A549 (cell line): ENCODE measurements around the gene HAUS8. TPM values are rescaled to one million over a fixed set of nuclear protein-coding genes. Genes with fewer than 3 reads are reported as not detected.

ENCODE experiments used
- ATAC-seq, 2 experiments: fragments of 200-7000 bp in 1 of 2; fragments of >200 bp in 1 of 2; cut with Nextera tagmentation in 1 of 2; cut with Tn5 transposase in 1 of 2; 3 replicates each; pipeline versions ENCODE4 v1.8.0 to v1.9.1; 2018 to 2020; ENCODE audit warnings: mild to moderate bottlenecking in 1 of 2, moderate library complexity in 1 of 2
- CTCF ChIA-PET: fragments of 300-600 bp; sonication (Branson Sonifier 250); formaldehyde crosslinking; extraction: SDS; loops from one replicate; lab custom pipeline; 2021; ENCODE audit warnings: antibody characterized with exemption, inconsistent platforms; lab: Yijun Ruan, JAX
- POLR2A ChIA-PET: fragments of 350-600 bp; formaldehyde crosslinking; extraction: SDS; loops from one replicate; lab custom pipeline; 2021; ENCODE audit warnings: antibody characterized with exemption, inconsistent platforms; lab: Yijun Ruan, JAX
- DNase-seq, 2 experiments: peaks; one replicate each; pipeline versions ENCODE4 v3.0.0 to v3.0.0-alpha.2; 2011 to 2016; ENCODE audit warnings: low read depth in 1 of 2, low spot score in 1 of 2
- FAIRE-seq: peaks from 2 replicates; lab custom pipeline; 2011; peaks lifted over from hg19 to GRCh38; lab: Jason Lieb, UNC
- H3K27ac ChIP-seq, 2 experiments: fragments of >200 bp; sonication (Bioruptor Twin); formaldehyde crosslinking; 3 replicates each; pipeline ENCODE4 v1.5.1; 2016 to 2017
- H3K4me1 ChIP-seq: fragments of >200 bp; sonication (Bioruptor Twin); formaldehyde crosslinking; 3 replicates; pipeline ENCODE4 v1.6.1; 2016
- H3K4me2 ChIP-seq: fragments of >200 bp; sonication (Bioruptor Twin); formaldehyde crosslinking; 3 replicates; pipeline ENCODE4 v1.6.1; 2016
- H3K4me3 ChIP-seq: fragments of >200 bp; sonication (Bioruptor Twin); formaldehyde crosslinking; 3 replicates; pipeline ENCODE4 v1.5.1; 2016
- H3K9me3 ChIP-seq: fragments of >200 bp; sonication (Bioruptor Twin); formaldehyde crosslinking; 3 replicates; pipeline ENCODE4 v1.6.1; 2016
- BCL3 ChIP-seq: fragments of >200 bp; sonication (Bioruptor Twin); formaldehyde crosslinking; IDR thresholded peaks from 3 replicates; pipeline ENCODE4 v1.6.1; 2016
- CEBPB ChIP-seq, 2 experiments: fragments of >200 bp in 1 of 2; sonication (Bioruptor Twin) in 1 of 2; formaldehyde crosslinking in 1 of 2; IDR thresholded peaks; 2 replicates each; pipeline ENCODE4 v1.6.1; 2012 to 2016
- CTCF ChIP-seq: fragments of >200 bp; sonication (Bioruptor Twin); formaldehyde crosslinking; IDR thresholded peaks from 3 replicates; pipeline ENCODE4 v1.5.1; 2016
- EP300 ChIP-seq, 2 experiments: fragments of >200 bp; sonication (Bioruptor Twin); formaldehyde crosslinking; IDR thresholded peaks; 2 replicates in 1 of 2; 3 replicates in 1 of 2; pipeline ENCODE4 v1.6.1; 2016 to 2017
- ESRRA ChIP-seq: fragments of 150-350 bp; IDR thresholded peaks from 2 replicates; pipeline ENCODE4 v1.6.1; 2014; ENCODE audit warnings: mild to moderate bottlenecking, low read length, borderline replicate concordance
- GATA3 ChIP-seq: IDR thresholded peaks from 2 replicates; pipeline ENCODE4 v1.6.1; 2012; ENCODE audit warnings: borderline replicate concordance
- HDAC2 ChIP-seq: fragments of 200-600 bp; sonication (generic); IDR thresholded peaks from 2 replicates; pipeline ENCODE4 v1.6.1; 2016
- HES2 ChIP-seq: fragments of >200 bp; sonication (Bioruptor Twin); formaldehyde crosslinking; IDR thresholded peaks from 2 replicates; pipeline ENCODE4 v1.6.1; 2016
- JUN ChIP-seq, 2 experiments: fragments of >200 bp; sonication (Bioruptor Twin); formaldehyde crosslinking; IDR thresholded peaks; 2 replicates in 1 of 2; 3 replicates in 1 of 2; pipeline ENCODE4 v1.6.1; 2016 to 2017
- JUNB ChIP-seq: fragments of >200 bp; sonication (Bioruptor Twin); formaldehyde crosslinking; IDR thresholded peaks from 2 replicates; pipeline ENCODE4 v1.6.1; 2016
- KDM5A ChIP-seq: fragments of 200-600 bp; sonication (generic); IDR thresholded peaks from 2 replicates; pipeline ENCODE4 v1.6.1; 2016; ENCODE audit warnings: antibody characterized with exemption, mild to moderate bottlenecking
- MAFK ChIP-seq: fragments of 450-650 bp; IDR thresholded peaks from 2 replicates; pipeline ENCODE4 v1.6.1; 2014; ENCODE audit not compliant: partially characterized antibody
- POLR2AphosphoS2 ChIP-seq: conservative IDR thresholded peaks from 2 replicates; pipeline ENCODE4 v1.6.1; 2012; ENCODE audit warnings: low read length, improper control_type of control experiment, inconsistent platforms
- REST ChIP-seq: fragments of 200-600 bp; sonication (generic); IDR thresholded peaks from 2 replicates; pipeline ENCODE4 v1.6.1; 2016; ENCODE audit warnings: antibody characterized with exemption, mild to moderate bottlenecking, moderate library complexity
- TFCP2L1 ChIP-seq: fragments of 250-450 bp; sonication (Bioruptor Pico); IDR thresholded peaks from 2 replicates; pipeline ENCODE4 v1.5.0; 2021; ENCODE audit warnings: mild to moderate bottlenecking
- ZFP36 ChIP-seq: fragments of 450-650 bp; IDR thresholded peaks from 2 replicates; pipeline ENCODE4 v1.6.1; 2014; ENCODE audit warnings: borderline replicate concordance; ENCODE audit not compliant: partially characterized antibody
- WGBS: methylation state at CpG from one replicate; pipeline ENCODE4 v1.1.6; 2017; ENCODE audit errors: missing lambda C conversion rate; 5-methylcytosine and 5-hydroxymethylcytosine counted together
- polyA plus RNA-seq, 4 experiments: library from polyadenylated mRNA; depleted of rRNA in 3 of 4; stranded (reverse); fragments of >200 nt; fragmentation: RNase III in 1 of 4; extraction: RNeasy Plus Mini Kit Qiagen cat#74134 plus additional on column Dnase treatment in 1 of 4; gene quantifications; 2 replicates in 3 of 4; 3 replicates in 1 of 4; pipeline ENCODE4 v1.2.3, GENCODE V29; 2011 to 2017

Gene HAUS8
- polyA plus RNA-seq, 2 of the 4 experiments (the other 2 are of a cell fraction), result 15.1 to 16.2 TPM

- no peak overlapping the region for H3K4me2 ChIP-seq
- no peak overlapping the region for H3K4me3 ChIP-seq
- no peak for ATAC-seq
- FAIRE-seq, result no peak
- ChIA-PET CTCF (no interaction called here), POLR2A (no interaction called here)
- no peaks in the 10 kb centered on the region for H3K4me1 ChIP-seq
- H3K27ac ChIP-seq, result no peak overlapping the region
- 52% methylated on average over 3 of the region's 3 CpGs for WGBS
- no peaks in the 10 kb centered on the region for H3K9me3 ChIP-seq
- DNase-seq, result no peak
- no peak for TF ChIP-seq ESRRA
- TF ChIP-seq BCL3, result no peak
- TF ChIP-seq ZFP36, result peak; percentile 54
- no peak for TF ChIP-seq JUN (IDR thresholded peaks at IDR 0.05)
These were observed 68.7 kb downstream of the HAUS8 start for GRCh38 chr19:17006579-17006978.

GRCh38 chr19:17005000-17005399 lies 70.3 kb downstream of the HAUS8 start:
- no peak for TF ChIP-seq CTCF
- no peak for TF ChIP-seq EP300 (IDR thresholded peaks at IDR 0.05)
- no peak overlapping the region for H3K27ac ChIP-seq
- FAIRE-seq (no peak), DNase-seq (no peak), ATAC-seq (peak; percentile 15 to 48; a peak in 2 of 6 replicates)
- CTCF ChIA-PET, result no interaction called here
- no peaks in the 10 kb centered on the region for H3K9me3 ChIP-seq
- POLR2A ChIA-PET, result no interaction called here
- no peak overlapping the region for H3K4me3 ChIP-seq
- no peaks in the 10 kb centered on the region for H3K4me1 ChIP-seq
- no peak overlapping the region for H3K4me2 ChIP-seq
- 0% methylated on average over 1 of the region's 3 CpGs for WGBS

- ChIA-PET CTCF (no interaction called here), POLR2A (no interaction called here)
- ATAC-seq (no peak), DNase-seq (no peak), FAIRE-seq (no peak)
- Histone ChIP-seq H3K4me1 (no peaks in the 10 kb centered on the region), H3K9me3 (no peaks in the 10 kb centered on the region), H3K4me2 (no peak overlapping the region), H3K4me3 (no peak overlapping the region), H3K27ac (no peak overlapping the region)
- WGBS, result 58% methylated on average over 15 of the region's 15 CpGs
- no peak for TF ChIP-seq GATA3
- no peak for TF ChIP-seq JUNB
- TF ChIP-seq MAFK, result no peak
- TF ChIP-seq TFCP2L1 (CRISPR knock-in tag), result no peak
- no peak for TF ChIP-seq HDAC2
- no peak for TF ChIP-seq ESRRA
- no peak for TF ChIP-seq KDM5A
- no peak for TF ChIP-seq CTCF
- TF ChIP-seq REST, result no peak
- no peak for TF ChIP-seq CEBPB (IDR thresholded peaks at IDR 0.05)
- no peak for TF ChIP-seq JUN (IDR thresholded peaks at IDR 0.05)
- TF ChIP-seq POLR2AphosphoS2, result no peak
- no peak for TF ChIP-seq HES2
These were observed 70.9 kb downstream of the HAUS8 start for GRCh38 chr19:17004386-17004785.
